WTC11 (cell line): ENCODE results near the gene HUS1. TPM values are rescaled to one million over a fixed set of nuclear protein-coding genes. Genes with fewer than 3 reads are reported as not detected.
A peak's percentile ranks its signal among the peaks of the same experiment; 100 is the strongest.
"Not testable (repeated sequence)": the region's sequence is repeated elsewhere in the genome, so short reads cannot be mapped to it uniquely, and the experiment has no call there.

Source experiments
- ATAC-seq: fragments of 200-7000 bp; cut with Tn5 transposase; 2 replicates; pipeline ENCODE4 v1.10.0; 2021; ENCODE audit warnings: mild to moderate bottlenecking, moderate library complexity
- CTCF ChIA-PET: fragments of 300-600 bp; sonication (Branson Sonifier 250); formaldehyde crosslinking; loops from one replicate; lab custom pipeline; 2021; ENCODE audit warnings: antibody characterized with exemption; lab: Charles Lee
- POLR2A ChIA-PET: fragments of 350-600 bp; sonication (Branson Sonifier 250); formaldehyde crosslinking; loops from one replicate; lab custom pipeline; 2021; ENCODE audit warnings: antibody characterized with exemption; lab: Charles Lee
- DNase-seq: peaks from one replicate; pipeline ENCODE4 v3.0.0; 2021; ENCODE audit warnings: low spot score
- H3K27ac Mint-ChIP-seq: 2 replicates; pipeline ENCODE4 v1.8.0; 2021; ENCODE audit warnings: mixed read lengths
- H3K27me3 Mint-ChIP-seq: 2 replicates; pipeline ENCODE4 v1.8.0; 2021; ENCODE audit warnings: low read depth, mild to moderate bottlenecking, moderate library complexity, mixed read lengths
- H3K36me3 Mint-ChIP-seq: 2 replicates; pipeline ENCODE4 v1.8.0; 2021; ENCODE audit warnings: mixed read lengths
- H3K4me1 Mint-ChIP-seq: 2 replicates; pipeline ENCODE4 v1.8.0; 2022; ENCODE audit warnings: mixed read lengths
- H3K4me3 Mint-ChIP-seq: 2 replicates; pipeline ENCODE4 v1.8.0; 2021; ENCODE audit warnings: mild to moderate bottlenecking, moderate library complexity, mixed read lengths
- H3K9me3 Mint-ChIP-seq: 2 replicates; pipeline ENCODE4 v1.8.0; 2021; ENCODE audit warnings: mixed read lengths
- CREB1 ChIP-seq: sonication (generic); formaldehyde crosslinking; IDR thresholded peaks from 2 replicates; pipeline ENCODE4 v1.8.0; 2023; ENCODE audit warnings: mild to moderate bottlenecking, missing genetic modification reagents
- CTCF ChIP-seq: fragments of 200-600 bp; IDR thresholded peaks from 2 replicates; pipeline ENCODE4 v1.8.0; 2022; ENCODE audit warnings: antibody characterized with exemption
- ERG ChIP-seq: fragments of 250-450 bp; sonication (Bioruptor Pico); IDR thresholded peaks from 2 replicates; pipeline ENCODE4 v1.8.0; 2021; ENCODE audit warnings: mild to moderate bottlenecking
- FOXP4 ChIP-seq: sonication (generic); formaldehyde crosslinking; IDR thresholded peaks from 2 replicates; pipeline ENCODE4 v1.8.0; 2022; ENCODE audit warnings: mild to moderate bottlenecking, missing genetic modification reagents
- MAX ChIP-seq: sonication (generic); formaldehyde crosslinking; IDR thresholded peaks from 2 replicates; pipeline ENCODE4 v1.8.0; 2022; ENCODE audit warnings: mild to moderate bottlenecking, missing genetic modification reagents
- NR2C2 ChIP-seq: sonication (generic); formaldehyde crosslinking; IDR thresholded peaks from 2 replicates; pipeline ENCODE4 v1.8.0; 2022; ENCODE audit warnings: mild to moderate bottlenecking, missing genetic modification reagents
- NR3C1 ChIP-seq: sonication (generic); formaldehyde crosslinking; conservative IDR thresholded peaks from 2 replicates; pipeline ENCODE4 v1.8.1; 2023; ENCODE audit warnings: low read depth, mild to moderate bottlenecking, missing genetic modification reagents
- SMAD4 ChIP-seq: sonication (generic); formaldehyde crosslinking; IDR thresholded peaks from 2 replicates; pipeline ENCODE4 v1.8.0; 2022; ENCODE audit warnings: mild to moderate bottlenecking, missing genetic modification reagents
- ZBTB21 ChIP-seq: sonication (generic); formaldehyde crosslinking; IDR thresholded peaks from 2 replicates; pipeline ENCODE4 v1.8.1; 2023; ENCODE audit warnings: mild to moderate bottlenecking, missing genetic modification reagents, borderline replicate concordance
- total RNA-seq: library from RNA; stranded (reverse); gene quantifications from 3 replicates; pipeline ENCODE4 v1.2.3, GENCODE V29; 2021
- TF ChIP-seq, protein P1 (sequence below): fragments of 250-450 bp; sonication (Bioruptor Pico); IDR thresholded peaks from 2 replicates; pipeline ENCODE4 v1.9.0; 2021; ENCODE audit warnings: mild to moderate bottlenecking
- TF ChIP-seq, protein P2 (sequence below): sonication (generic); formaldehyde crosslinking; IDR thresholded peaks from 2 replicates; pipeline ENCODE4 v1.8.1; 2023; ENCODE audit warnings: mild to moderate bottlenecking, moderate library complexity, missing genetic modification reagents
- TF ChIP-seq, protein P3 (sequence below): sonication (generic); formaldehyde crosslinking; IDR thresholded peaks from 2 replicates; pipeline ENCODE4 v1.8.1; 2023; ENCODE audit warnings: mild to moderate bottlenecking, missing genetic modification reagents, moderate library complexity

Gene HUS1
- total RNA-seq, 1 experiment from 2014 or later, result 33.4 TPM

GRCh38 chr7:47989607-47990400, 10.4 kb upstream of the HUS1 start:
- H3K27me3 Mint-ChIP-seq, POLR2A ChIA-PET, DNase-seq, H3K4me3 Mint-ChIP-seq, H3K36me3 Mint-ChIP-seq, ATAC-seq: not testable (repeated sequence)
- peaks cover 12% of the 10 kb centered on the region for H3K9me3 Mint-ChIP-seq
- H3K4me1 Mint-ChIP-seq, result peaks cover 39% of the 10 kb centered on the region
- CTCF ChIA-PET, result interaction anchor here (1.0 to 1.7 kb wide), 5 partner anchors 10 to 120 kb away, joined by 3 to 5 read pairs (median 3); no protein-coding TSS in a partner anchor
- 0 out of 2 replicates have a peak, but pooled peaks have one; percentile 59 for TF ChIP-seq ZBTB21
- peak overlapping the region; percentile 97 for H3K27ac Mint-ChIP-seq

DNA sequence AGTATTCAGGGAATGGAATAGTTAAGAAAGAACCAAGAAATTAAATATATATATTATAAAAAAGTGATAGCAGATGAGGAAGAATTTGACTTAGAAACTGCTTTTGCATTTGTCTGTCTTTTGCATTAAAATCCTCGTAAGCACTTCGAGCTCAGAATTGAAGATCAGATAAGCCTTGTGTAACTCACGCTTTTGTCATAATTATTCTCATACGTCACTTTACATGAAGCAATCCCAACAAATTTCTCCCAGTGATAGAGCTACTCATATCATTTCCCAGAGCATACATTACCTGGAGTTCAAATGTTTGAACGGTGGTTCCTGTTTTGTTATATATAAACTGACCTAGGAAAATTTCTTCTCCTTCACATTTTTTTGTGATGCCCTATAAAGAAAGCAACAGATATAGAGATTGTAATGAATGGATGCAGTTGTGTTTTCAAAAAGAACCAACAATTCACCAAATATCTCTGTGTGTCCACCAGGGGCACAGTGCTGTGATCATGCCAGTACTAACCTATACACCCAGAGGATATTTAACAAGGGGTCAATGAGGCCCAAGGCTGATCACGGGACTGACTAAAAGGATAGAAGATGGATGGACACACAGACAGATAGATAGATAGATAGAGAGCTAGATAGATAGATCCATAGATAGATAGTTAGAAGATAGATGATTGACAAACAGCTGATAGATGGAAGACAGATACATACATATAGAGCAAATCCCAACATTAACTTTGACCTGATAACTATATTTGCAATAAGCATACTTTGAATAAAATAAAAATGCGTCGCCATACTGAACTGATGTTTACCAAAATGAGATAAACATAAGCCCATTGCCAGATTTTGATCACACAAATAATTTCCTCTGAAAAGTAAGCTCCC, 9.3 kb upstream of the HUS1 start:
- Mint-ChIP-seq H3K4me3 (peak overlapping the region; percentile 1; the same call in 1 of the 2 replicates), H3K27ac (peak overlapping the region; percentile 67; the same call in 1 of the 2 replicates), H3K4me1 (peaks cover 38% of the 10 kb centered on the region), H3K9me3 (peaks cover 7% of the 10 kb centered on the region), H3K27me3 (no peaks in the 10 kb centered on the region), H3K36me3 (peaks cover 4% of the 10 kb centered on the region; the same call in 1 of the 2 replicates)
- TF ChIP-seq NR3C1 (CRISPR knock-in tag) (no peak), MAX (CRISPR knock-in tag) (no peak), FOXP4 (CRISPR knock-in tag) (no peak), CTCF (no peak), SMAD4 (CRISPR knock-in tag) (no peak), ERG (CRISPR knock-in tag) (no peak)
- TF ChIP-seq, protein P1, sequence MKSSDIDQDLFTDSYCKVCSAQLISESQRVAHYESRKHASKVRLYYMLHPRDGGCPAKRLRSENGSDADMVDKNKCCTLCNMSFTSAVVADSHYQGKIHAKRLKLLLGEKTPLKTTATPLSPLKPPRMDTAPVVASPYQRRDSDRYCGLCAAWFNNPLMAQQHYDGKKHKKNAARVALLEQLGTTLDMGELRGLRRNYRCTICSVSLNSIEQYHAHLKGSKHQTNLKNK (CRISPR knock-in tag), result no peak
- POLR2A ChIA-PET, result no interaction called here
- DNase-seq (no peak), ATAC-seq (peak; percentile 55)
- CTCF ChIA-PET, result interaction anchor here (0.9 to 1.7 kb wide), 11 partner anchors 9 to 185 kb away, joined by 3 to 6 read pairs (median 3); partner anchors contain the start of genes HUS1 and UPP1

DNA sequence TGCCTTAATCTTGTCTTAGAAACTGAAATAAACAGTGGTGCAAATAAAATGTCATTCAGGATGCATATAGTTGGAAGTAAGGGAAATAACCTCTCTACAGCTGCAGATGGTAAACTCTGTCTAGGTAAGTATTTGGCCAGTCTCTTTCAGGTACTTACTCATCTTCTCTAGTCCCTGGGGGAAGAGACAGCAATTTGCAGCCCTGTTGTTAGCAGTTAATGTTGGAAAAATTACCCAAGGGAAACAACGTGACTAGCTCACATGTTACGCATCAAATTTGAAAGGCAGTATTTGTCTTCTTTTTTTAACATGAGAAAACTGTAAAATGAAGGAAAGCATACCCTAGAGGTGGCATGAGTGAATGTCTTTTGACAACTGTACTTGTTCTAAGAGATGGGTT, 3.2 kb upstream of the HUS1 start:
- no peak for ATAC-seq
- Mint-ChIP-seq H3K4me1 (peaks cover 9% of the 10 kb centered on the region), H3K36me3 (peaks cover 10% of the 10 kb centered on the region), H3K9me3 (0 out of 2 replicates have a peak, but pooled peaks cover 2% of the 10 kb centered on the region), H3K4me3 (no peak overlapping the region), H3K27me3 (no peaks in the 10 kb centered on the region), H3K27ac (no peak overlapping the region)
- ChIA-PET POLR2A (no interaction called here), CTCF (interaction anchor here (0.7 to 1.4 kb wide), 3 partner anchors 9 to 172 kb away, joined by 3 to 6 read pairs (median 3); no protein-coding TSS in a partner anchor)
- DNase-seq, result no peak
- TF ChIP-seq, protein P2, sequence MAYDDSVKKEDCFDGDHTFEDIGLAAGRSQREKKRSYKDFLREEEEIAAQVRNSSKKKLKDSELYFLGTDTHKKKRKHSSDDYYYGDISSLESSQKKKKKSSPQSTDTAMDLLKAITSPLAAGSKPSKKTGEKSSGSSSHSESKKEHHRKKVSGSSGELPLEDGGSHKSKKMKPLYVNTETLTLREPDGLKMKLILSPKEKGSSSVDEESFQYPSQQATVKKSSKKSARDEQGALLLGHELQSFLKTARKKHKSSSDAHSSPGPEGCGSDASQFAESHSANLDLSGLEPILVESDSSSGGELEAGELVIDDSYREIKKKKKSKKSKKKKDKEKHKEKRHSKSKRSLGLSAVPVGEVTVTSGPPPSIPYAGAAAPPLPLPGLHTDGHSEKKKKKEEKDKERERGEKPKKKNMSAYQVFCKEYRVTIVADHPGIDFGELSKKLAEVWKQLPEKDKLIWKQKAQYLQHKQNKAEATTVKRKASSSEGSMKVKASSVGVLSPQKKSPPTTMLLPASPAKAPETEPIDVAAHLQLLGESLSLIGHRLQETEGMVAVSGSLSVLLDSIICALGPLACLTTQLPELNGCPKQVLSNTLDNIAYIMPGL (CRISPR knock-in tag), result no peak
- TF ChIP-seq, protein P3, sequence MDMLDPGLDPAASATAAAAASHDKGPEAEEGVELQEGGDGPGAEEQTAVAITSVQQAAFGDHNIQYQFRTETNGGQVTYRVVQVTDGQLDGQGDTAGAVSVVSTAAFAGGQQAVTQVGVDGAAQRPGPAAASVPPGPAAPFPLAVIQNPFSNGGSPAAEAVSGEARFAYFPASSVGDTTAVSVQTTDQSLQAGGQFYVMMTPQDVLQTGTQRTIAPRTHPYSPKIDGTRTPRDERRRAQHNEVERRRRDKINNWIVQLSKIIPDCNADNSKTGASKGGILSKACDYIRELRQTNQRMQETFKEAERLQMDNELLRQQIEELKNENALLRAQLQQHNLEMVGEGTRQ, result no peak
- no peak for TF ChIP-seq NR2C2 (CRISPR knock-in tag)
- TF ChIP-seq CREB1 (CRISPR knock-in tag), result no peak

- H3K4me1 Mint-ChIP-seq, DNase-seq, ATAC-seq, H3K27ac Mint-ChIP-seq, H3K27me3 Mint-ChIP-seq, H3K4me3 Mint-ChIP-seq, CTCF ChIA-PET, H3K9me3 Mint-ChIP-seq, POLR2A ChIA-PET: not testable (repeated sequence)
- H3K36me3 Mint-ChIP-seq, result peaks cover 29% of the 10 kb centered on the region
These were observed 1.2 kb upstream of the HUS1 start for GRCh38 chr7:47980648-47981047.
